Fibroblast of skin of scalp (primary cell): ENCODE results near the gene BCL2.

Experiments
- DNase-seq: peaks from one replicate; pipeline ENCODE4 v3.0.0-alpha.2; 2013

The BCL2 gene

GRCh38 chr18:63179422-63179821 lies 140.1 kb downstream of the BCL2 start:
- no peak for DNase-seq

GRCh38 chr18:63178971-63179370 lies 140.6 kb downstream of the BCL2 start:
- DNase-seq, result no peak

- DNase-seq, result no peak
These were observed 141.4 kb downstream of the BCL2 start for GRCh38 chr18:63177919-63178821.

GRCh38 chr18:63177259-63177658 lies 142.3 kb downstream of the BCL2 start:
- DNase-seq, result no peak

- no peak for DNase-seq
These were observed 144.3 kb downstream of the BCL2 start for GRCh38 chr18:63175264-63175663.

GRCh38 chr18:63173983-63174382 lies 145.6 kb downstream of the BCL2 start:
- DNase-seq, result no peak

GRCh38 chr18:63169853-63170252 lies 149.7 kb downstream of the BCL2 start:
- no peak for DNase-seq

GRCh38 chr18:63168287-63168686 lies 151.3 kb downstream of the BCL2 start:
- no peak for DNase-seq

- DNase-seq, result no peak
These were observed 153.4 kb downstream of the BCL2 start for GRCh38 chr18:63166142-63166541.

- DNase-seq, result peak; percentile 41
These were observed 155.2 kb downstream of the BCL2 start for GRCh38 chr18:63164396-63164795.

GRCh38 chr18:63162271-63163014 lies 157.1 kb downstream of the BCL2 start:
- DNase-seq, result peak; percentile 86

GRCh38 chr18:63161761-63162195 lies 157.8 kb downstream of the BCL2 start:
- peak; percentile 88 for DNase-seq

GRCh38 chr18:63161032-63161760 lies 158.4 kb downstream of the BCL2 start:
- no peak for DNase-seq

GRCh38 chr18:63160172-63160995 lies 159.2 kb downstream of the BCL2 start:
- peak; percentile 27 for DNase-seq

- no peak for DNase-seq
These were observed 160.0 kb downstream of the BCL2 start for GRCh38 chr18:63159590-63159989.

- no peak for DNase-seq
These were observed 160.8 kb downstream of the BCL2 start for GRCh38 chr18:63158676-63159291.

GRCh38 chr18:63158012-63158631 lies 161.4 kb downstream of the BCL2 start:
- DNase-seq, result no peak

GRCh38 chr18:63157293-63158011 lies 162.1 kb downstream of the BCL2 start:
- DNase-seq, result no peak

GRCh38 chr18:63155910-63156773 lies 163.4 kb downstream of the BCL2 start:
- DNase-seq, result no peak
